ENCODE data around the gene BANF2. TPM values are rescaled to one million over a fixed set of nuclear protein-coding genes. Genes with fewer than 3 reads are reported as not detected.

BANF2 gene
- total and polyA plus RNA-seq, 2 of the 13 experiments (the other 11 are each of a cell fraction or from before 2014, with no cell fraction given) = 0.35 TPM; not detected in 1

GRCh38 chr20:17661121-17661744, 38.5 kb upstream of the BANF2 start (continued):
- TF ChIP-seq KMT2B (CRISPR knock-in tag; IDR thresholded peaks at IDR 0.05) (0 out of 2 replicates have a peak, but pooled peaks have one; percentile 31), SAFB2 (CRISPR knock-in tag; IDR thresholded peaks at IDR 0.05; ENCODE audit: borderline replicate concordance, low read depth) (no peak), KLF13 (CRISPR knock-in tag; IDR thresholded peaks at IDR 0.05) (no peak), ZSCAN12 (CRISPR knock-in tag; IDR thresholded peaks at IDR 0.05) (no peak), SRSF1 (optimal IDR thresholded peaks at IDR 0.05; ENCODE audit: low read depth, low read length) (no peak), ZNF136 (CRISPR knock-in tag; IDR thresholded peaks at IDR 0.05; ENCODE audit: low read depth) (no peak), ZBTB8A (CRISPR knock-in tag; IDR thresholded peaks at IDR 0.05; ENCODE audit: borderline replicate concordance, low read depth) (no peak), HOXA9 (CRISPR knock-in tag; IDR thresholded peaks at IDR 0.05; ENCODE audit: borderline replicate concordance) (no peak), HNRNPH1 (optimal IDR thresholded peaks at IDR 0.05; ENCODE audit: low read depth, low read length) (no peak), ZNF615 (CRISPR knock-in tag; IDR thresholded peaks at IDR 0.05; ENCODE audit: borderline replicate concordance) (no peak), SOX13 (IDR thresholded peaks at IDR 0.05) (no peak), SOX13 (CRISPR knock-in tag; conservative IDR thresholded peaks at IDR 0.05 in 1 of 2, IDR thresholded peaks at IDR 0.05 in 1 of 2) (peak in 1 of 2 experiments; percentile 78; a peak in 2 of 4 replicates), ZNF326 (CRISPR knock-in tag; IDR thresholded peaks at IDR 0.05; ENCODE audit: borderline replicate concordance) (no peak), GABPA (IDR thresholded peaks at IDR 0.05; ENCODE audit: low read depth, low read length) (no peak), GABPA (CRISPR knock-in tag; IDR thresholded peaks at IDR 0.05; ENCODE audit: low read depth) (peak; percentile 12; the same call in 1 of the 2 replicates), ZNF510 (CRISPR knock-in tag; IDR thresholded peaks at IDR 0.05; ENCODE audit: low read depth) (no peak), ZNF792 (CRISPR knock-in tag; IDR thresholded peaks at IDR 0.05) (peak; percentile 78), IRF2 (CRISPR knock-in tag; IDR thresholded peaks at IDR 0.05) (no peak; the same call in 1 of the 2 replicates)
- TF ChIP-seq, protein P1, sequence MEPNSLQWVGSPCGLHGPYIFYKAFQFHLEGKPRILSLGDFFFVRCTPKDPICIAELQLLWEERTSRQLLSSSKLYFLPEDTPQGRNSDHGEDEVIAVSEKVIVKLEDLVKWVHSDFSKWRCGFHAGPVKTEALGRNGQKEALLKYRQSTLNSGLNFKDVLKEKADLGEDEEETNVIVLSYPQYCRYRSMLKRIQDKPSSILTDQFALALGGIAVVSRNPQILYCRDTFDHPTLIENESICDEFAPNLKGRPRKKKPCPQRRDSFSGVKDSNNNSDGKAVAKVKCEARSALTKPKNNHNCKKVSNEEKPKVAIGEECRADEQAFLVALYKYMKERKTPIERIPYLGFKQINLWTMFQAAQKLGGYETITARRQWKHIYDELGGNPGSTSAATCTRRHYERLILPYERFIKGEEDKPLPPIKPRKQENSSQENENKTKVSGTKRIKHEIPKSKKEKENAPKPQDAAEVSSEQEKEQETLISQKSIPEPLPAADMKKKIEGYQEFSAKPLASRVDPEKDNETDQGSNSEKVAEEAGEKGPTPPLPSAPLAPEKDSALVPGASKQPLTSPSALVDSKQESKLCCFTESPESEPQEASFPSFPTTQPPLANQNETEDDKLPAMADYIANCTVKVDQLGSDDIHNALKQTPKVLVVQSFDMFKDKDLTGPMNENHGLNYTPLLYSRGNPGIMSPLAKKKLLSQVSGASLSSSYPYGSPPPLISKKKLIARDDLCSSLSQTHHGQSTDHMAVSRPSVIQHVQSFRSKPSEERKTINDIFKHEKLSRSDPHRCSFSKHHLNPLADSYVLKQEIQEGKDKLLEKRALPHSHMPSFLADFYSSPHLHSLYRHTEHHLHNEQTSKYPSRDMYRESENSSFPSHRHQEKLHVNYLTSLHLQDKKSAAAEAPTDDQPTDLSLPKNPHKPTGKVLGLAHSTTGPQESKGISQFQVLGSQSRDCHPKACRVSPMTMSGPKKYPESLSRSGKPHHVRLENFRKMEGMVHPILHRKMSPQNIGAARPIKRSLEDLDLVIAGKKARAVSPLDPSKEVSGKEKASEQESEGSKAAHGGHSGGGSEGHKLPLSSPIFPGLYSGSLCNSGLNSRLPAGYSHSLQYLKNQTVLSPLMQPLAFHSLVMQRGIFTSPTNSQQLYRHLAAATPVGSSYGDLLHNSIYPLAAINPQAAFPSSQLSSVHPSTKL (CRISPR knock-in tag; IDR thresholded peaks at IDR 0.05) = peak; percentile 79
- TF ChIP-seq, protein P2, sequence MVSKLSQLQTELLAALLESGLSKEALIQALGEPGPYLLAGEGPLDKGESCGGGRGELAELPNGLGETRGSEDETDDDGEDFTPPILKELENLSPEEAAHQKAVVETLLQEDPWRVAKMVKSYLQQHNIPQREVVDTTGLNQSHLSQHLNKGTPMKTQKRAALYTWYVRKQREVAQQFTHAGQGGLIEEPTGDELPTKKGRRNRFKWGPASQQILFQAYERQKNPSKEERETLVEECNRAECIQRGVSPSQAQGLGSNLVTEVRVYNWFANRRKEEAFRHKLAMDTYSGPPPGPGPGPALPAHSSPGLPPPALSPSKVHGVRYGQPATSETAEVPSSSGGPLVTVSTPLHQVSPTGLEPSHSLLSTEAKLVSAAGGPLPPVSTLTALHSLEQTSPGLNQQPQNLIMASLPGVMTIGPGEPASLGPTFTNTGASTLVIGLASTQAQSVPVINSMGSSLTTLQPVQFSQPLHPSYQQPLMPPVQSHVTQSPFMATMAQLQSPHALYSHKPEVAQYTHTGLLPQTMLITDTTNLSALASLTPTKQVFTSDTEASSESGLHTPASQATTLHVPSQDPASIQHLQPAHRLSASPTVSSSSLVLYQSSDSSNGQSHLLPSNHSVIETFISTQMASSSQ (IDR thresholded peaks at IDR 0.05; ENCODE audit: low read depth) = no peak
- TF ChIP-seq, protein P2 (CRISPR knock-in tag; IDR thresholded peaks at IDR 0.05; ENCODE audit: borderline replicate concordance) = no peak
- TF ChIP-seq, protein P3, sequence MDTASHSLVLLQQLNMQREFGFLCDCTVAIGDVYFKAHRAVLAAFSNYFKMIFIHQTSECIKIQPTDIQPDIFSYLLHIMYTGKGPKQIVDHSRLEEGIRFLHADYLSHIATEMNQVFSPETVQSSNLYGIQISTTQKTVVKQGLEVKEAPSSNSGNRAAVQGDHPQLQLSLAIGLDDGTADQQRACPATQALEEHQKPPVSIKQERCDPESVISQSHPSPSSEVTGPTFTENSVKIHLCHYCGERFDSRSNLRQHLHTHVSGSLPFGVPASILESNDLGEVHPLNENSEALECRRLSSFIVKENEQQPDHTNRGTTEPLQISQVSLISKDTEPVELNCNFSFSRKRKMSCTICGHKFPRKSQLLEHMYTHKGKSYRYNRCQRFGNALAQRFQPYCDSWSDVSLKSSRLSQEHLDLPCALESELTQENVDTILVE (CRISPR knock-in tag; IDR thresholded peaks at IDR 0.05) = 0 out of 2 replicates have a peak, but pooled peaks have one; percentile 25

Data from HepG2 (cell line).